HCT116 (cell line): Measurements from ENCODE around the gene RMRP. TPM values are rescaled to one million over a fixed set of nuclear protein-coding genes. Genes with fewer than 3 reads are reported as not detected.

Experiments
- ATAC-seq: fragments of 200-7000 bp; cut with Tn5 transposase; 2 replicates; pipeline ENCODE4 v1.9.1; 2020; ENCODE audit warnings: mild to moderate bottlenecking, moderate library complexity
- BruUV-seq: library from RNA; stranded (reverse); fragments of 400-500 nt; replicated peaks from 2 replicates; lab custom pipeline; 2021; lab: Mats Ljungman, UMichigan
- CTCF ChIA-PET: fragments of 300-600 bp; sonication (Branson Sonifier 250); formaldehyde crosslinking; loops from one replicate; lab custom pipeline; 2021; ENCODE audit warnings: antibody characterized with exemption; lab: Charles Lee
- POLR2A ChIA-PET: fragments of 300-600, 350-600 bp; sonication (Branson Sonifier 250); formaldehyde crosslinking; loops from one replicate; lab custom pipeline; 2021; ENCODE audit warnings: antibody characterized with exemption; lab: Charles Lee
- RAD21 ChIA-PET, 2 experiments: fragments of 300-600 bp; sonication (Branson Sonifier 250); formaldehyde crosslinking; loops; one replicate each; lab custom pipeline; 2023; ENCODE audit warnings: low total read pairs in 2 of 2; ENCODE audit not compliant: uncharacterized antibody in 2 of 2, unreplicated experiment in 2 of 2, low non-redundant PET in 1 of 2; lab: Charles Lee
- DNase-seq: peaks from one replicate; pipeline ENCODE4 v3.0.0-alpha.2; 2010; ENCODE audit warnings: low read depth, low spot score
- H2AFZ ChIP-seq: fragments of 200-600 bp; shearing (Covaris generic), sonication (generic); 2 replicates; pipeline ENCODE4 v1.6.1; 2017; ENCODE audit warnings: low read depth, mixed run types, mixed read lengths, antibody characterized with exemption, low read length; ENCODE audit not compliant: poor library complexity, severe bottlenecking
- H3K27ac ChIP-seq: 2 replicates; pipeline ENCODE4 v1.5.1; 2012; ENCODE audit warnings: low read depth, low read length
- H3K27me3 ChIP-seq: fragments of 200-600 bp; sonication (generic); 2 replicates; pipeline ENCODE4 v1.6.1; 2016; ENCODE audit warnings: mixed run types, low read length, mixed read lengths; ENCODE audit not compliant: insufficient read depth
- H3K36me3 ChIP-seq, 2 experiments: fragments of 200-500 bp in 1 of 2; fragments of 200-600 bp in 1 of 2; sonication (Bioruptor generic) in 1 of 2; sonication (generic) in 1 of 2; 2 replicates each; pipeline versions ENCODE4 v1.5.1 to v1.6.1; 2014 to 2016; ENCODE audit warnings: low read length in 2 of 2, inconsistent platforms in 1 of 2, mixed read lengths in 1 of 2, mixed run types in 1 of 2; ENCODE audit not compliant: insufficient read depth in 2 of 2, control insufficient read depth in 1 of 2
- H3K4me1 ChIP-seq, 2 experiments: fragments of 200-600 bp in 1 of 2; sonication (generic) in 1 of 2; 2 replicates each; pipeline versions ENCODE4 v1.5.1 to v1.6.1; 2012 to 2017; ENCODE audit warnings: low read length in 2 of 2, inconsistent platforms in 1 of 2, mild to moderate bottlenecking in 1 of 2, mixed read lengths in 1 of 2, mixed run types in 1 of 2, moderate library complexity in 1 of 2; ENCODE audit not compliant: insufficient read depth in 2 of 2, control insufficient read depth in 1 of 2
- H3K4me2 ChIP-seq: fragments of 200-600 bp; sonication (generic); 2 replicates; pipeline ENCODE4 v1.6.1; 2017; ENCODE audit warnings: mixed run types, low read length, mixed read lengths
- H3K4me3 ChIP-seq, 2 experiments: fragments of 200-600 bp in 1 of 2; sonication (generic) in 1 of 2; replicated peaks in 1 of 2; 2 replicates each; pipeline ENCODE4 v1.5.1; 2011 to 2016; ENCODE audit warnings: low read length in 2 of 2, control low read depth in 1 of 2, low read depth in 1 of 2, mild to moderate bottlenecking in 1 of 2, mixed read lengths in 1 of 2, mixed run types in 1 of 2
- H3K79me2 ChIP-seq: fragments of 200-600 bp; sonication (generic); 2 replicates; pipeline ENCODE4 v1.6.1; 2017; ENCODE audit warnings: mild to moderate bottlenecking, mixed run types, low read length, moderate library complexity, mixed read lengths; ENCODE audit not compliant: insufficient read depth
- H3K9ac ChIP-seq: fragments of 200-600 bp; sonication (generic); 2 replicates; pipeline ENCODE4 v1.6.1; 2016; ENCODE audit warnings: low read length, mixed read lengths
- H3K9me2 ChIP-seq: fragments of 200-600 bp; sonication (generic), shearing (Covaris generic); 2 replicates; pipeline ENCODE4 v1.6.1; 2017; ENCODE audit warnings: mixed run types, mild to moderate bottlenecking, moderate library complexity; ENCODE audit not compliant: insufficient read depth
- H3K9me3 ChIP-seq, 2 experiments: fragments of 200-500 bp in 1 of 2; fragments of 200-600 bp in 1 of 2; sonication (Bioruptor generic) in 1 of 2; sonication (generic) in 1 of 2; 2 replicates each; pipeline ENCODE4 v1.6.1; 2014 to 2017; ENCODE audit warnings: low read length in 2 of 2, mixed read lengths in 2 of 2, inconsistent platforms in 1 of 2, low read depth in 1 of 2, mild to moderate bottlenecking in 1 of 2, mixed run types in 1 of 2, moderate library complexity in 1 of 2; ENCODE audit not compliant: control insufficient read depth in 1 of 2, insufficient read depth in 1 of 2
- H4K20me1 ChIP-seq: fragments of 200-600 bp; sonication (generic), shearing (Covaris generic); 2 replicates; pipeline ENCODE4 v1.6.1; 2017; ENCODE audit warnings: mixed run types, mild to moderate bottlenecking, moderate library complexity; ENCODE audit not compliant: insufficient read depth
- CBX3 ChIP-seq: IDR thresholded peaks from 2 replicates; pipeline ENCODE4 v1.6.1; 2012; ENCODE audit warnings: low read depth
- CEBPB ChIP-seq: IDR thresholded peaks from 2 replicates; pipeline ENCODE4 v1.6.1; 2012; ENCODE audit warnings: low read depth
- EGR1 ChIP-seq: IDR thresholded peaks from 2 replicates; pipeline ENCODE4 v1.6.1; 2012; ENCODE audit warnings: low read depth
- ELF1 ChIP-seq: IDR thresholded peaks from 2 replicates; pipeline ENCODE4 v1.6.1; 2012; ENCODE audit warnings: low read depth, borderline replicate concordance
- EZH2phosphoT487 ChIP-seq: fragments of 200-600 bp; IDR thresholded peaks from 2 replicates; pipeline ENCODE4 v1.6.1; 2018; ENCODE audit warnings: antibody characterized with exemption, borderline replicate concordance
- JUND ChIP-seq: IDR thresholded peaks from 2 replicates; pipeline ENCODE4 v1.6.1; 2012
- POLR2AphosphoS5 ChIP-seq: IDR thresholded peaks from 2 replicates; pipeline ENCODE4 v1.6.1; 2011; ENCODE audit warnings: mild to moderate bottlenecking, low read depth, low read length, moderate library complexity
- RAD21 ChIP-seq: IDR thresholded peaks from 2 replicates; pipeline ENCODE4 v1.6.1; 2012; ENCODE audit warnings: low read depth, mild to moderate bottlenecking
- SP1 ChIP-seq: IDR thresholded peaks from 2 replicates; pipeline ENCODE4 v1.6.1; 2012; ENCODE audit warnings: low read depth
- SRF ChIP-seq: IDR thresholded peaks from 2 replicates; pipeline ENCODE4 v1.6.1; 2012; ENCODE audit warnings: low read depth
- TCF7L2 ChIP-seq: IDR thresholded peaks from 2 replicates; pipeline ENCODE4 v1.7.0; 2011; ENCODE audit warnings: borderline replicate concordance, inconsistent platforms; ENCODE audit not compliant: insufficient read depth, insufficient read length; ENCODE audit errors: extremely low read depth
- YY1 ChIP-seq: IDR thresholded peaks from 2 replicates; pipeline ENCODE4 v1.6.1; 2011; ENCODE audit warnings: low read length, low read depth, moderate library complexity, mild to moderate bottlenecking; ENCODE audit not compliant: insufficient replicate concordance; ENCODE audit errors: extremely low read depth
- ZFX ChIP-seq: fragments of 450-650 bp; IDR thresholded peaks from 2 replicates; pipeline ENCODE4 v1.6.1; 2017
- ZNF274 ChIP-seq: fragments of 200-500 bp; sonication (Bioruptor generic); IDR thresholded peaks from 2 replicates; pipeline ENCODE4 v1.6.1; 2014; ENCODE audit warnings: mild to moderate bottlenecking, low read depth, low read length, inconsistent platforms
- intact Hi-C: fragments of 100-400 bp; cut with micrococcal nuclease; formaldehyde crosslinking; loops from 2 replicates; pipeline ENCODE4 v1.10.0; 2022
- total RNA-seq: library from RNA; stranded (reverse); gene quantifications from one replicate; pipeline ENCODE4 v1.2.1, GENCODE V29; 2021; ENCODE audit not compliant: unreplicated experiment
- TF ChIP-seq, protein P1 (sequence below): IDR thresholded peaks from 2 replicates; pipeline ENCODE4 v1.6.1; 2011; ENCODE audit warnings: mild to moderate bottlenecking, low read length, moderate library complexity; ENCODE audit not compliant: insufficient replicate concordance; ENCODE audit errors: extremely low read depth
- TF ChIP-seq, protein P2 (sequence below): IDR thresholded peaks from 2 replicates; pipeline ENCODE4 v1.6.1; 2012; ENCODE audit warnings: low read depth
- TF ChIP-seq, protein P3 (sequence below): IDR thresholded peaks from 2 replicates; pipeline ENCODE4 v1.6.1; 2012
- TF ChIP-seq, protein P4 (sequence below), 3 experiments: fragments of 200-600 bp in 1 of 3; sonication (generic) in 1 of 3; IDR thresholded peaks in 2 of 3; conservative IDR thresholded peaks in 1 of 3; 2 replicates each; pipeline ENCODE4 v1.5.1; 2012 to 2017; ENCODE audit warnings: low read depth in 2 of 3, low read length in 2 of 3, antibody characterized with exemption in 1 of 3, borderline replicate concordance in 1 of 3, control low read depth in 1 of 3, mild to moderate bottlenecking in 1 of 3, mixed read lengths in 1 of 3, mixed run types in 1 of 3, moderate library complexity in 1 of 3; ENCODE audit not compliant: insufficient read depth in 1 of 3

The RMRP gene
- total RNA-seq, 1 experiment from 2014 or later: 30,969 TPM

DNA sequence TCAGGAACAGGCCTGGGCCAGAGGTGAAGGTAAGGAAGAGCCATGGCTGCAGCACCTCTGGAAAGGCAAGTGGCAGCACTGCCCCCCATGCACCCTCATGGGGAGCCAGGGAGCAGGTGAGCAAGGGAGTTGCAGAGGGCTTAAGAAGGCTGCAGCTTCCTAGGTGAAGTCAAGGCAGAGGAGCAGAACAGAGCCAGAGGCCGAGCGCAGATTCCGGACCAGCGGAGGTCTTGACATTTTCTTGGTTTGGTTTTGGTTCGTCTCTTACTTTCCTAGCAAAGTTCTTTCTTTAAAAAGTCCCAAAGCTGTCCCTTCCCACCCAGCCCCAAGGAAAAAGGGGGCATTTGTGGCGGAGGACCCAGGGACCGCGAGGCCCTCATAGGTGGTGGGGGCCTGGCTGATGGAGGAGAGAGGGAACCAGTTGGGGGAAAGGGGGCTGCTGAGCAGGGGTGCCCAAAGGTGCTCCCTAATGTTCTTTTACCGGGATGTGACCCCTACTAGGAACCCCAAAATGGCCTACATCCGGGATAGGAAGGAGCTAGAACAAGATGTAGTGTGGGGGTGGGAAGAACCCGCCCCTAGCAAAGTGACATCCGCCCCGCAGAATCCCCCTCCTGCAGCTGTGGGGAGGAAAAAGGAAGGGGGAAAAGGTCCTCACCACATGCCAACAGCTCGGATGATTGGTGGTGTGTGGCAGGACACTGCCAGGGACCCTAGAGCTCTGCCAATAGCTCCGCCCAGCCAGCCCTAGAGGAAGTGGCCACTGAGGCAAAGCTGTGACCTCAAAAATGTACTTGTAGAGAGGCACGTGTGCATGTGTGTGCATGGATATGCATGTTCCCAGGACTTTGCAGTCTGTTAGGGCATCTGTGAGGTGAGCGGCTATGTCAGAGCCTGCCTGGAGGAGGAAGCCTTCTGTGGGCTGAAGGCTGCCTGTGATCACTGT is 38.7 kb downstream of the RMRP start:
- DNase-seq: no peak
- H2AFZ ChIP-seq: no peak overlapping the region
- H3K4me3 ChIP-seq: no peak overlapping the region
- no peaks in the 10 kb centered on the region for H3K36me3 ChIP-seq
- intact Hi-C loops: no loop called here
- POLR2A ChIA-PET: no interaction called here
- TF ChIP-seq, protein P1, sequence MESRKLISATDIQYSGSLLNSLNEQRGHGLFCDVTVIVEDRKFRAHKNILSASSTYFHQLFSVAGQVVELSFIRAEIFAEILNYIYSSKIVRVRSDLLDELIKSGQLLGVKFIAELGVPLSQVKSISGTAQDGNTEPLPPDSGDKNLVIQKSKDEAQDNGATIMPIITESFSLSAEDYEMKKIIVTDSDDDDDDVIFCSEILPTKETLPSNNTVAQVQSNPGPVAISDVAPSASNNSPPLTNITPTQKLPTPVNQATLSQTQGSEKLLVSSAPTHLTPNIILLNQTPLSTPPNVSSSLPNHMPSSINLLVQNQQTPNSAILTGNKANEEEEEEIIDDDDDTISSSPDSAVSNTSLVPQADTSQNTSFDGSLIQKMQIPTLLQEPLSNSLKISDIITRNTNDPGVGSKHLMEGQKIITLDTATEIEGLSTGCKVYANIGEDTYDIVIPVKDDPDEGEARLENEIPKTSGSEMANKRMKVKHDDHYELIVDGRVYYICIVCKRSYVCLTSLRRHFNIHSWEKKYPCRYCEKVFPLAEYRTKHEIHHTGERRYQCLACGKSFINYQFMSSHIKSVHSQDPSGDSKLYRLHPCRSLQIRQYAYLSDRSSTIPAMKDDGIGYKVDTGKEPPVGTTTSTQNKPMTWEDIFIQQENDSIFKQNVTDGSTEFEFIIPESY: no peak
- TF ChIP-seq RAD21 (no peak), ZNF274 (no peak), EZH2phosphoT487 (no peak), JUND (no peak), SP1 (no peak), CEBPB (no peak), ZFX (no peak), YY1 (no peak), CBX3 (no peak), TCF7L2 (no peak), EGR1 (no peak), ELF1 (no peak), SRF (no peak), POLR2AphosphoS5 (no peak)
- TF ChIP-seq, protein P2, sequence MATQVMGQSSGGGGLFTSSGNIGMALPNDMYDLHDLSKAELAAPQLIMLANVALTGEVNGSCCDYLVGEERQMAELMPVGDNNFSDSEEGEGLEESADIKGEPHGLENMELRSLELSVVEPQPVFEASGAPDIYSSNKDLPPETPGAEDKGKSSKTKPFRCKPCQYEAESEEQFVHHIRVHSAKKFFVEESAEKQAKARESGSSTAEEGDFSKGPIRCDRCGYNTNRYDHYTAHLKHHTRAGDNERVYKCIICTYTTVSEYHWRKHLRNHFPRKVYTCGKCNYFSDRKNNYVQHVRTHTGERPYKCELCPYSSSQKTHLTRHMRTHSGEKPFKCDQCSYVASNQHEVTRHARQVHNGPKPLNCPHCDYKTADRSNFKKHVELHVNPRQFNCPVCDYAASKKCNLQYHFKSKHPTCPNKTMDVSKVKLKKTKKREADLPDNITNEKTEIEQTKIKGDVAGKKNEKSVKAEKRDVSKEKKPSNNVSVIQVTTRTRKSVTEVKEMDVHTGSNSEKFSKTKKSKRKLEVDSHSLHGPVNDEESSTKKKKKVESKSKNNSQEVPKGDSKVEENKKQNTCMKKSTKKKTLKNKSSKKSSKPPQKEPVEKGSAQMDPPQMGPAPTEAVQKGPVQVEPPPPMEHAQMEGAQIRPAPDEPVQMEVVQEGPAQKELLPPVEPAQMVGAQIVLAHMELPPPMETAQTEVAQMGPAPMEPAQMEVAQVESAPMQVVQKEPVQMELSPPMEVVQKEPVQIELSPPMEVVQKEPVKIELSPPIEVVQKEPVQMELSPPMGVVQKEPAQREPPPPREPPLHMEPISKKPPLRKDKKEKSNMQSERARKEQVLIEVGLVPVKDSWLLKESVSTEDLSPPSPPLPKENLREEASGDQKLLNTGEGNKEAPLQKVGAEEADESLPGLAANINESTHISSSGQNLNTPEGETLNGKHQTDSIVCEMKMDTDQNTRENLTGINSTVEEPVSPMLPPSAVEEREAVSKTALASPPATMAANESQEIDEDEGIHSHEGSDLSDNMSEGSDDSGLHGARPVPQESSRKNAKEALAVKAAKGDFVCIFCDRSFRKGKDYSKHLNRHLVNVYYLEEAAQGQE: no peak
- TF ChIP-seq, protein P3, sequence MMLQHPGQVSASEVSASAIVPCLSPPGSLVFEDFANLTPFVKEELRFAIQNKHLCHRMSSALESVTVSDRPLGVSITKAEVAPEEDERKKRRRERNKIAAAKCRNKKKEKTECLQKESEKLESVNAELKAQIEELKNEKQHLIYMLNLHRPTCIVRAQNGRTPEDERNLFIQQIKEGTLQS: no peak
- TF ChIP-seq, protein P4, sequence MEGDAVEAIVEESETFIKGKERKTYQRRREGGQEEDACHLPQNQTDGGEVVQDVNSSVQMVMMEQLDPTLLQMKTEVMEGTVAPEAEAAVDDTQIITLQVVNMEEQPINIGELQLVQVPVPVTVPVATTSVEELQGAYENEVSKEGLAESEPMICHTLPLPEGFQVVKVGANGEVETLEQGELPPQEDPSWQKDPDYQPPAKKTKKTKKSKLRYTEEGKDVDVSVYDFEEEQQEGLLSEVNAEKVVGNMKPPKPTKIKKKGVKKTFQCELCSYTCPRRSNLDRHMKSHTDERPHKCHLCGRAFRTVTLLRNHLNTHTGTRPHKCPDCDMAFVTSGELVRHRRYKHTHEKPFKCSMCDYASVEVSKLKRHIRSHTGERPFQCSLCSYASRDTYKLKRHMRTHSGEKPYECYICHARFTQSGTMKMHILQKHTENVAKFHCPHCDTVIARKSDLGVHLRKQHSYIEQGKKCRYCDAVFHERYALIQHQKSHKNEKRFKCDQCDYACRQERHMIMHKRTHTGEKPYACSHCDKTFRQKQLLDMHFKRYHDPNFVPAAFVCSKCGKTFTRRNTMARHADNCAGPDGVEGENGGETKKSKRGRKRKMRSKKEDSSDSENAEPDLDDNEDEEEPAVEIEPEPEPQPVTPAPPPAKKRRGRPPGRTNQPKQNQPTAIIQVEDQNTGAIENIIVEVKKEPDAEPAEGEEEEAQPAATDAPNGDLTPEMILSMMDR (IDR thresholded peaks at IDR 0.05 in 2 of 3, conservative IDR thresholded peaks at IDR 0.05 in 1 of 3; ENCODE audit: borderline replicate concordance in 1 of 3, insufficient read depth in 1 of 3, low read depth in 2 of 3, low read length in 2 of 3): no peak
- TF ChIP-seq, all 23 proteins: peak for 0
- Histone ChIP-seq H4K20me1 (no peaks in the 10 kb centered on the region), H3K4me2 (no peak overlapping the region), H3K27ac (no peak overlapping the region), H3K9me2 (no peaks in the 10 kb centered on the region), H3K9ac (no peak overlapping the region), H3K4me1 (no peaks in the 10 kb centered on the region), H3K27me3 (no peaks in the 10 kb centered on the region), H3K79me2 (no peaks in the 10 kb centered on the region), H3K9me3 (no peaks in the 10 kb centered on the region)
- ChIA-PET CTCF (interaction anchor here (1.7 kb wide), 2 partner anchors 8 to 16 kb away, joined by 7 to 8 read pairs; no protein-coding TSS in a partner anchor), RAD21 (no interaction called here)
- ATAC-seq: no peak
- no TSS peak for BruUV-seq
